ENCODE data around the gene ITGA8. TPM values are rescaled to one million over a fixed set of nuclear protein-coding genes. Genes with fewer than 3 reads are reported as not detected.
A peak's percentile ranks its signal among the peaks of the same experiment; 100 is the strongest.

ITGA8 gene
- total RNA-seq, 1 donor from 2014 or later = 6.9 TPM

GRCh38 chr10:15718694-15719048, 1.1 kb downstream of the ITGA8 start:
- Mint-ChIP-seq H3K4me1 (ENCODE audit: unreplicated experiment) (peaks cover 16% of the 10 kb centered on the region), H3K27ac (ENCODE audit: unreplicated experiment) (peak overlapping the region; percentile 80), H3K4me3 (ENCODE audit: unreplicated experiment) (peak overlapping the region; percentile 90), H3K36me3 (ENCODE audit: unreplicated experiment) (no peaks in the 10 kb centered on the region), H3K9me3 (ENCODE audit: unreplicated experiment) (no peaks in the 10 kb centered on the region), H3K27me3 (ENCODE audit: unreplicated experiment) (peaks cover 2% of the 10 kb centered on the region)
- no peak for DNase-seq (ENCODE audit: extremely low spot score, unreplicated experiment)
- TF ChIP-seq CTCF (IDR thresholded peaks at IDR 0.05) = no peak

- Mint-ChIP-seq H3K9me3 (ENCODE audit: unreplicated experiment) (no peaks in the 10 kb centered on the region), H3K27ac (ENCODE audit: unreplicated experiment) (no peak overlapping the region), H3K4me1 (ENCODE audit: unreplicated experiment) (peaks cover 16% of the 10 kb centered on the region), H3K27me3 (ENCODE audit: unreplicated experiment) (no peaks in the 10 kb centered on the region), H3K36me3 (ENCODE audit: unreplicated experiment) (no peaks in the 10 kb centered on the region), H3K4me3 (ENCODE audit: unreplicated experiment) (no peak overlapping the region)
- peak; percentile 77 for TF ChIP-seq CTCF (IDR thresholded peaks at IDR 0.05)
- no peak for DNase-seq (ENCODE audit: extremely low spot score, unreplicated experiment)
Observed at GRCh38 chr10:15715619-15716227, 4.0 kb downstream of the ITGA8 start.

- Mint-ChIP-seq H3K4me3 (ENCODE audit: unreplicated experiment) (no peak overlapping the region), H3K36me3 (ENCODE audit: unreplicated experiment) (no peaks in the 10 kb centered on the region), H3K27ac (ENCODE audit: unreplicated experiment) (no peak overlapping the region), H3K4me1 (ENCODE audit: unreplicated experiment) (peaks cover 16% of the 10 kb centered on the region), H3K9me3 (ENCODE audit: unreplicated experiment) (no peaks in the 10 kb centered on the region), H3K27me3 (ENCODE audit: unreplicated experiment) (no peaks in the 10 kb centered on the region)
- TF ChIP-seq CTCF (IDR thresholded peaks at IDR 0.05) = no peak
- no peak for DNase-seq (ENCODE audit: extremely low spot score, unreplicated experiment)
Observed at GRCh38 chr10:15714847-15715246, 4.9 kb downstream of the ITGA8 start.

GRCh38 chr10:15712883-15713282, 6.8 kb downstream of the ITGA8 start:
- no peak overlapping the region for H3K27ac Mint-ChIP-seq (ENCODE audit: unreplicated experiment)
- no peaks in the 10 kb centered on the region for H3K36me3 Mint-ChIP-seq (ENCODE audit: unreplicated experiment)
- H3K27me3 Mint-ChIP-seq (ENCODE audit: unreplicated experiment) = no peaks in the 10 kb centered on the region
- TF ChIP-seq CTCF (IDR thresholded peaks at IDR 0.05) = no peak
- peaks cover 4% of the 10 kb centered on the region for H3K4me1 Mint-ChIP-seq (ENCODE audit: unreplicated experiment)
- no peak for DNase-seq (ENCODE audit: extremely low spot score, unreplicated experiment)
- no peaks in the 10 kb centered on the region for H3K9me3 Mint-ChIP-seq (ENCODE audit: unreplicated experiment)
- no peak overlapping the region for H3K4me3 Mint-ChIP-seq (ENCODE audit: unreplicated experiment)

- H3K9me3 Mint-ChIP-seq (ENCODE audit: unreplicated experiment) = no peaks in the 10 kb centered on the region
- H3K4me1 Mint-ChIP-seq (ENCODE audit: unreplicated experiment) = no peaks in the 10 kb centered on the region
- no peaks in the 10 kb centered on the region for H3K27me3 Mint-ChIP-seq (ENCODE audit: unreplicated experiment)
- DNase-seq (ENCODE audit: extremely low spot score, unreplicated experiment) = no peak
- H3K27ac Mint-ChIP-seq (ENCODE audit: unreplicated experiment) = no peak overlapping the region
- H3K36me3 Mint-ChIP-seq (ENCODE audit: unreplicated experiment) = no peaks in the 10 kb centered on the region
- TF ChIP-seq CTCF (IDR thresholded peaks at IDR 0.05) = no peak
- no peak overlapping the region for H3K4me3 Mint-ChIP-seq (ENCODE audit: unreplicated experiment)
Observed at GRCh38 chr10:15710455-15710854, 9.3 kb downstream of the ITGA8 start.

All from osteocyte (in vitro differentiated cells).